K562 (cell line): ENCODE results near the gene NDFIP1. TPM values are rescaled to one million over a fixed set of nuclear protein-coding genes. Genes with fewer than 3 reads are reported as not detected.

Experiments used
- ATAC-seq: fragments of 200-7000 bp; cut with Tn5 transposase; 3 replicates; pipeline ENCODE4 v1.9.1; 2020; ENCODE audit warnings: moderate library complexity
- BruUV-seq: library from RNA; stranded (reverse); fragments of 400-500 nt; replicated peaks from 2 replicates; lab custom pipeline; 2021; lab: Mats Ljungman, UMichigan
- CTCF ChIA-PET: fragments of 300-600 bp; formaldehyde crosslinking; extraction: SDS; loops from one replicate; lab custom pipeline; 2021; ENCODE audit warnings: low intra/inter-chr PET ratio; lab: Yijun Ruan, JAX
- POLR2A ChIA-PET: fragments of 300-600, 350-650 bp; sonication (Branson Sonifier 250); formaldehyde crosslinking; extraction: SDS; loops from one replicate; lab custom pipeline; 2021; ENCODE audit warnings: antibody characterized with exemption, inconsistent platforms; lab: Yijun Ruan, JAX
- DNase-seq, 4 experiments: peaks; one replicate each; pipeline versions ENCODE4 v3.0.0 to v3.0.0-alpha.2; 2011 to 2018; ENCODE audit warnings: low spot score in 3 of 4, mixed read lengths in 3 of 4; ENCODE audit errors: extremely low read depth in 1 of 4
- FAIRE-seq: peaks from 2 replicates; lab custom pipeline; 2011; peaks lifted over from hg19 to GRCh38; lab: Jason Lieb, UNC
- H2AFZ ChIP-seq: 2 replicates; pipeline ENCODE4 v1.6.0; 2011; ENCODE audit warnings: low read depth, low read length, control low read depth, inconsistent platforms
- H3K27ac ChIP-seq: fragments of 200-600 bp; 3 replicates; pipeline ENCODE4 v1.8.0; 2011; ENCODE audit warnings: low read depth, mild to moderate bottlenecking, control low read depth, inconsistent platforms, low read length, moderate library complexity, mixed read lengths; ENCODE audit errors: extremely low read depth
- H3K27me3 ChIP-seq, 2 experiments: fragments of 300-600 bp in 1 of 2; 2 replicates in 1 of 2; 3 replicates in 1 of 2; pipeline versions ENCODE4 v1.6.0 to v1.8.0; 2011; ENCODE audit warnings: inconsistent platforms in 2 of 2, low read length in 2 of 2, mild to moderate bottlenecking in 1 of 2, mixed read lengths in 1 of 2, moderate library complexity in 1 of 2; ENCODE audit not compliant: control insufficient read depth in 2 of 2, insufficient read depth in 2 of 2
- H3K36me3 ChIP-seq: fragments of 300-600 bp; 3 replicates; pipeline ENCODE4 v1.8.0; 2011; ENCODE audit warnings: mild to moderate bottlenecking, low read length, inconsistent platforms; ENCODE audit not compliant: control insufficient read depth, insufficient read depth
- H3K4me1 ChIP-seq, 2 experiments: fragments of 200-600 bp in 1 of 2; replicated peaks in 1 of 2; 2 replicates in 1 of 2; 3 replicates in 1 of 2; pipeline versions ENCODE4 v1.5.1 to v1.8.0; 2011; ENCODE audit warnings: inconsistent platforms in 2 of 2, low read length in 2 of 2, mild to moderate bottlenecking in 1 of 2, mixed read lengths in 1 of 2, moderate library complexity in 1 of 2; ENCODE audit not compliant: control insufficient read depth in 2 of 2, insufficient read depth in 2 of 2
- H3K4me2 ChIP-seq: 2 replicates; pipeline ENCODE4 v1.6.1; 2011; ENCODE audit warnings: low read length, control low read depth, inconsistent platforms, mixed read lengths; ENCODE audit not compliant: insufficient read depth
- H3K4me3 ChIP-seq: fragments of 200-600 bp; sonication (generic), shearing (Covaris generic); 2 replicates; pipeline ENCODE4 v1.5.1; 2016; ENCODE audit warnings: control low read depth, inconsistent platforms
- H3K79me2 ChIP-seq: fragments of 200-600 bp; 3 replicates; pipeline ENCODE4 v1.8.0; 2011; ENCODE audit warnings: low read length, inconsistent platforms; ENCODE audit not compliant: control insufficient read depth, insufficient read depth
- H3K9ac ChIP-seq, 2 experiments: 2 replicates each; pipeline versions ENCODE4 v1.6.0 to v1.6.1; 2011; ENCODE audit warnings: low read depth in 2 of 2, low read length in 2 of 2, control low read depth in 1 of 2, inconsistent platforms in 1 of 2, mild to moderate bottlenecking in 1 of 2, mixed read lengths in 1 of 2; ENCODE audit not compliant: insufficient read depth in 1 of 2
- H3K9me1 ChIP-seq: one replicate; pipeline ENCODE4 v1.6.0; 2011; ENCODE audit warnings: inconsistent platforms, mild to moderate bottlenecking, low read length, moderate library complexity; ENCODE audit not compliant: control insufficient read depth, insufficient read depth
- H3K9me3 ChIP-seq: replicated peaks from 2 replicates; pipeline ENCODE4 v1.5.1; 2011; ENCODE audit warnings: low read depth, low read length, inconsistent platforms; ENCODE audit not compliant: control insufficient read depth, insufficient read depth
- H4K20me1 ChIP-seq: replicated peaks from 2 replicates; pipeline ENCODE4 v1.6.1; 2011; ENCODE audit warnings: low read length, inconsistent platforms, mixed read lengths; ENCODE audit not compliant: control insufficient read depth, insufficient read depth
- CBX5 ChIP-seq: IDR thresholded peaks from 2 replicates; pipeline ENCODE4 v1.6.1; 2014; ENCODE audit warnings: low read depth, borderline replicate concordance
- HNRNPK ChIP-seq: fragments of 200-400 bp; formaldehyde crosslinking; IDR thresholded peaks from one replicate; pipeline ENCODE4 v1.6.1; 2018; ENCODE audit warnings: mild to moderate bottlenecking, low read depth, low read length; ENCODE audit not compliant: poor library complexity, severe bottlenecking
- NCOA2 ChIP-seq, 2 experiments: fragments of 450-650 bp; IDR thresholded peaks; 2 replicates each; pipeline ENCODE4 v1.6.1; 2018; ENCODE audit warnings: mild to moderate bottlenecking in 2 of 2, moderate library complexity in 1 of 2; ENCODE audit not compliant: partially characterized antibody in 2 of 2
- NR1H2 ChIP-seq: sonication (generic); formaldehyde crosslinking; IDR thresholded peaks from 2 replicates; pipeline ENCODE4 v1.4.0; 2020; ENCODE audit warnings: mild to moderate bottlenecking, missing genetic modification reagents
- ZNF354B ChIP-seq: fragments of 250-450 bp; sonication (Bioruptor Pico); IDR thresholded peaks from 2 replicates; pipeline ENCODE4 v1.4.0; 2020
- WGBS: fragments of 100-300 bp; shearing (Covaris generic); methylation state at CpG from one replicate; pipeline ENCODE4 v1.1.6; 2016; ENCODE audit warnings: low coverage, mixed read lengths; ENCODE audit not compliant: insufficient coverage; ENCODE audit errors: missing lambda C conversion rate; 5-methylcytosine and 5-hydroxymethylcytosine counted together
- in situ Hi-C: fragments of 300-500 bp; cut with MboI; formaldehyde crosslinking; loops from 4 replicates; pipeline ENCODE4 v1.15.0; 2018; ENCODE audit warnings: inconsistent platforms, mixed read lengths
- intact Hi-C: fragments of 100-400 bp; cut with micrococcal nuclease; formaldehyde crosslinking; loops from 2 replicates; pipeline ENCODE4 v1.14.2; 2022
- polyA plus RNA-seq, 8 experiments: library from polyadenylated mRNA; depleted of rRNA in 4 of 8; stranded (reverse) in 5 of 8; unstranded in 3 of 8; fragments of >200 nt; fragmentation: Nextera tagmentation in 2 of 8; fragmentation: Illumina TruSeq in 1 of 8; extraction: Ambion mirVana in 2 of 8; extraction: Trizol in 1 of 8; gene quantifications; 2 replicates each; pipeline versions ENCODE4 v1.2.1 to v1.2.3, GENCODE V29; 2011 to 2014; ENCODE audit warnings: inconsistent platforms in 1 of 8, missing spikeins in 1 of 8
- total RNA-seq, 7 experiments: library from RNA; depleted of rRNA in 6 of 7; stranded (reverse); fragments of >200 nt in 6 of 7; fragmentation: Illumina TruSeq in 2 of 7; extraction: Trizol in 2 of 7; gene quantifications; 2 replicates each; pipeline versions ENCODE4 v1.2.1 to v1.2.3, GENCODE V29; 2011 to 2021; ENCODE audit warnings: low replicate concordance in 1 of 7
- TF ChIP-seq, protein P1 (sequence below): fragments of 450-650 bp; formaldehyde crosslinking; IDR thresholded peaks from 2 replicates; pipeline ENCODE4 v1.4.0; 2020; ENCODE audit warnings: mild to moderate bottlenecking, moderate library complexity
- TF ChIP-seq, protein P2 (sequence below): IDR thresholded peaks from 2 replicates; pipeline ENCODE4 v1.6.1; 2016; ENCODE audit warnings: missing genetic modification characterization, missing compliant biosample characterization

Gene NDFIP1
- total and polyA plus RNA-seq, 9 of the 15 experiments (the other 6 are each of a cell fraction or from before 2014, with no cell fraction given) = 5.3 to 37.5 (median 31.9) TPM

DNA sequence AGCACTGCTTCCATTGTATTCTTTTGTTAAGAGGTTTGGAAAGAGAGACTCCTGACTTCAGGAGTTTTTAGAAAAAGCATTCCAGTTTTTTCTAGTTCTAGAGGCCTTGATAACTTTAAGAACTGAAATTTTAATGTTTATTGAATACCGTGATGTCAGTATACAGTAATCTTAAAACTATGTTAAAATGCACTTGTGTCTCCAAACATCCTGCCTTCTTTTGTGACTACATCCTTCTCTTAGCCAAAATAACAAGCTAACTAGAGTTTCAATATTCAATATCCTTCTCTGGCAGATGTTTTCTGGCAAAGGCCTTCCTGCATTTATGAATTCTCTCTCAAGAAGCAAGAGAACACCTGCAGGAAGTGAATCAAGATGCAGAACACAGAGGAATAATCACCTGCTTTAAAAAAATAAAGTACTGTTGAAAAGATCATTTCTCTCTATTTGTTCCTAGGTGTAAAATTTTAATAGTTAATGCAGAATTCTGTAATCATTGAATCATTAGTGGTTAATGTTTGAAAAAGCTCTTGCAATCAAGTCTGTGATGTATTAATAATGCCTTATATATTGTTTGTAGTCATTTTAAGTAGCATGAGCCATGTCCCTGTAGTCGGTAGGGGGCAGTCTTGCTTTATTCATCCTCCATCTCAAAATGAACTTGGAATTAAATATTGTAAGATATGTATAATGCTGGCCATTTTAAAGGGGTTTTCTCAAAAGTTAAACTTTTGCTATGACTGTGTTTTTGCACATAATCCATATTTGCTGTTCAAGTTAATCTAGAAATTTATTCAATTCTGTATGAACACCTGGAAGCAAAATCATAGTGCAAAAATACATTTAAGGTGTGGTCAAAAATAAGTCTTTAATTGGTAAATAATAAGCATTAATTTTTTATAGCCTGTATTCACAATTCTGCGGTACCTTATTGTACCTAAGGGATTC, 43.1 kb downstream of the NDFIP1 start (continued):
- no peak for TF ChIP-seq CBX5
- no peak for TF ChIP-seq NR1H2 (CRISPR knock-in tag)
- no peak for TF ChIP-seq ZNF354B (CRISPR knock-in tag)

DNA sequence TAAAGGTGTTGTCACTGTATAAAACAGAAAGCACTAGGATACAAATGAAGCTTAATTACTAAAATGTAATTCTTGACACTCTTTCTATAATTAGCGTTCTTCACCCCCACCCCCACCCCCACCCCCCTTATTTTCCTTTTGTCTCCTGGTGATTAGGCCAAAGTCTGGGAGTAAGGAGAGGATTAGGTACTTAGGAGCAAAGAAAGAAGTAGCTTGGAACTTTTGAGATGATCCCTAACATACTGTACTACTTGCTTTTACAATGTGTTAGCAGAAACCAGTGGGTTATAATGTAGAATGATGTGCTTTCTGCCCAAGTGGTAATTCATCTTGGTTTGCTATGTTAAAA, 43.8 kb downstream of the NDFIP1 start:
- H3K4me1 ChIP-seq = no peaks in the 10 kb centered on the region
- TF ChIP-seq, protein P1, sequence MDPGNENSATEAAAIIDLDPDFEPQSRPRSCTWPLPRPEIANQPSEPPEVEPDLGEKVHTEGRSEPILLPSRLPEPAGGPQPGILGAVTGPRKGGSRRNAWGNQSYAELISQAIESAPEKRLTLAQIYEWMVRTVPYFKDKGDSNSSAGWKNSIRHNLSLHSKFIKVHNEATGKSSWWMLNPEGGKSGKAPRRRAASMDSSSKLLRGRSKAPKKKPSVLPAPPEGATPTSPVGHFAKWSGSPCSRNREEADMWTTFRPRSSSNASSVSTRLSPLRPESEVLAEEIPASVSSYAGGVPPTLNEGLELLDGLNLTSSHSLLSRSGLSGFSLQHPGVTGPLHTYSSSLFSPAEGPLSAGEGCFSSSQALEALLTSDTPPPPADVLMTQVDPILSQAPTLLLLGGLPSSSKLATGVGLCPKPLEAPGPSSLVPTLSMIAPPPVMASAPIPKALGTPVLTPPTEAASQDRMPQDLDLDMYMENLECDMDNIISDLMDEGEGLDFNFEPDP (CRISPR knock-in tag) = no peak
- TF ChIP-seq, protein P2, sequence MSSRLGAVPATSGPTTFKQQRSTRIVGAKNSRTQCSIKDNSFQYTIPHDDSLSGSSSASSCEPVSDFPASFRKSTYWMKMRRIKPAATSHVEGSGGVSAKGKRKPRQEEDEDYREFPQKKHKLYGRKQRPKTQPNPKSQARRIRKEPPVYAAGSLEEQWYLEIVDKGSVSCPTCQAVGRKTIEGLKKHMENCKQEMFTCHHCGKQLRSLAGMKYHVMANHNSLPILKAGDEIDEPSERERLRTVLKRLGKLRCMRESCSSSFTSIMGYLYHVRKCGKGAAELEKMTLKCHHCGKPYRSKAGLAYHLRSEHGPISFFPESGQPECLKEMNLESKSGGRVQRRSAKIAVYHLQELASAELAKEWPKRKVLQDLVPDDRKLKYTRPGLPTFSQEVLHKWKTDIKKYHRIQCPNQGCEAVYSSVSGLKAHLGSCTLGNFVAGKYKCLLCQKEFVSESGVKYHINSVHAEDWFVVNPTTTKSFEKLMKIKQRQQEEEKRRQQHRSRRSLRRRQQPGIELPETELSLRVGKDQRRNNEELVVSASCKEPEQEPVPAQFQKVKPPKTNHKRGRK (tag) = no peak
- TF ChIP-seq HNRNPK (peak; percentile 65), NCOA2 (IDR thresholded peaks at IDR 0.05; ENCODE audit: partially characterized antibody in 2 of 2) (peak in 1 of 2 experiments; percentile 66)
- ChIA-PET POLR2A (interaction anchor here (0.6 kb wide), 1 partner anchor 284 kb away, joined by 3 read pairs; no protein-coding TSS in a partner anchor), CTCF (interaction anchor here (1.0 to 4.5 kb wide), 4 partner anchors 9 to 547 kb away, joined by 3 to 72 read pairs (median 10); no protein-coding TSS in a partner anchor)
- no peak for FAIRE-seq
- in situ Hi-C loops = no loop called here
- no TSS peak for BruUV-seq
- H4K20me1 ChIP-seq = no peaks in the 10 kb centered on the region
- 50% methylated on average over 1 of the region's 1 CpG for WGBS
- H2AFZ ChIP-seq = no peak overlapping the region
- no peak overlapping the region for H3K27ac ChIP-seq
- DNase-seq = peak in 2 of 4 experiments; percentile 22 to 23
- no peak overlapping the region for H3K4me3 ChIP-seq
- no peak overlapping the region for H3K4me2 ChIP-seq
- intact Hi-C loops = loop anchor here (1.0 to 10.0 kb wide), 4 partner anchors 170 to 732 kb away; no protein-coding TSS in a partner anchor
- no peaks in the 10 kb centered on the region for H3K27me3 ChIP-seq
- H3K9ac ChIP-seq = no peak overlapping the region
- H3K36me3 ChIP-seq = peaks cover 24% of the 10 kb centered on the region; the same call in 2 of the 3 replicates
- H3K9me1 ChIP-seq = no peaks in the 10 kb centered on the region
- H3K9me3 ChIP-seq = no peaks in the 10 kb centered on the region
- ATAC-seq = peak; percentile 46; the same call in 1 of the 3 replicates
- no peaks in the 10 kb centered on the region for H3K79me2 ChIP-seq
